OCI-LY3 (cell line): Measurements from ENCODE around the gene NOL4L.

Experiments used
- CTCF ChIP-seq: fragments of 200-600, 300-600 bp; sonication (generic); IDR thresholded peaks from 2 replicates; pipeline ENCODE4 v1.5.1; 2014; ENCODE audit warnings: antibody characterized with exemption, low read length, low read depth
- EZH2phosphoT487 ChIP-seq: fragments of 200-600 bp; shearing (Covaris generic); IDR thresholded peaks from 2 replicates; pipeline ENCODE4 v1.6.1; 2018; ENCODE audit warnings: antibody characterized with exemption, mixed run types, low read depth

GRCh38 chr20:32505723-32506473 is 79.2 kb downstream of the NOL4L start:
- TF ChIP-seq CTCF = no peak
- TF ChIP-seq EZH2phosphoT487 = no peak
